IgD-negative memory B cell (primary cell): ENCODE measurements around the gene ZIM2. TPM values are rescaled to one million over a fixed set of nuclear protein-coding genes. Genes with fewer than 3 reads are reported as not detected.

ENCODE experiments used
- H3K27ac Mint-ChIP-seq, 3 donors: one replicate each; pipeline ENCODE4 v1.8.0; 2020 to 2022; ENCODE audit warnings: mild to moderate bottlenecking in 3 of 3, mixed read lengths in 3 of 3, moderate library complexity in 1 of 3
- H3K27me3 Mint-ChIP-seq: one replicate; pipeline ENCODE4 v1.8.0; 2021; ENCODE audit warnings: mixed read lengths
- H3K36me3 Mint-ChIP-seq: one replicate; pipeline ENCODE4 v1.8.0; 2020; ENCODE audit warnings: mild to moderate bottlenecking, mixed read lengths
- H3K4me1 Mint-ChIP-seq, 3 donors: one replicate each; pipeline ENCODE4 v1.8.0; 2020 to 2022; ENCODE audit warnings: mixed read lengths in 3 of 3, mild to moderate bottlenecking in 1 of 3
- H3K4me3 Mint-ChIP-seq, 4 donors: one replicate each; pipeline ENCODE4 v1.8.0; 2020 to 2022; ENCODE audit warnings: mild to moderate bottlenecking in 4 of 4, mixed read lengths in 4 of 4, moderate library complexity in 3 of 4
- H3K9me3 Mint-ChIP-seq, 3 donors: one replicate each; pipeline ENCODE4 v1.8.0; 2020 to 2021; ENCODE audit warnings: mixed read lengths in 3 of 3, mild to moderate bottlenecking in 1 of 3
- polyA plus RNA-seq: library from polyadenylated mRNA; unstranded; fragments of 300-500 nt; fragmentation: Illumina TruSeq; gene quantifications from one replicate; pipeline ENCODE4 v1.2.3, GENCODE V29; 2021

ZIM2 gene
- polyA plus RNA-seq, 1 donor from 2014 or later: not detected

DNA sequence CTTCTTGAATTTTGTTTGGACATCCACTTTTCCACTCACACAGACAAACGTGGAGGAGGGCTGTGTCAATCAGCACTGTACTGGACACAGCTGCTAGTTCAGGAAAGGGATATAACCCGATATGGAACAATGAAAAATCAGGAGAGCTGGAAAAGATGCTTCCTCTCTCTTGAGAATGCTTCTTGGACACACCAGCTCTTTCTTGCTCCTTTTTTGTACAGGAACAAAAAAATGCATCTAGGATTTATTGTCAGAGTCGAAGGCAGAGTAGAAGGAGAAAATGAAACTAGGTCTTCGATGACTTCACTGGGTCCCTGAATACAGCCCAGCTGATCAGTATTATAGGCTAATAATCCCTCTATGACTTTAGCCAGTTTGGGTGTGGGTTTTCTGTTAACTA is 62.2 kb downstream of the ZIM2 start:
- Mint-ChIP-seq H3K27ac (peak overlapping the region in 1 of 3 donors; percentile 5), H3K4me1 (no peaks in the 10 kb centered on the region), H3K4me3 (no peak overlapping the region), H3K36me3 (no peaks in the 10 kb centered on the region), H3K9me3 (peaks cover 6 to 27% (median 14%) of the 10 kb centered on the region in 3 donors), H3K27me3 (no peaks in the 10 kb centered on the region)

- peaks cover 14 to 20% (median 18%) of the 10 kb centered on the region in 3 donors for H3K9me3 Mint-ChIP-seq
- H3K4me1 Mint-ChIP-seq: peaks cover 0 to 2% (median 1%) of the 10 kb centered on the region in 3 donors
- no peak overlapping the region for H3K27ac Mint-ChIP-seq
- peaks cover 2% of the 10 kb centered on the region for H3K36me3 Mint-ChIP-seq
- H3K4me3 Mint-ChIP-seq: no peak overlapping the region
- H3K27me3 Mint-ChIP-seq: no peaks in the 10 kb centered on the region
Observed at GRCh38 chr19:56769650-56770049, 70.9 kb downstream of the ZIM2 start.

- Mint-ChIP-seq H3K9me3 (peaks cover 17 to 39% (median 25%) of the 10 kb centered on the region in 3 donors), H3K27me3 (no peaks in the 10 kb centered on the region), H3K4me1 (peaks cover 0 to 2% (median 1%) of the 10 kb centered on the region in 3 donors), H3K27ac (peak overlapping the region in 1 of 3 donors; percentile 0), H3K36me3 (peaks cover 3% of the 10 kb centered on the region), H3K4me3 (peak overlapping the region in 2 of 4 donors; percentile 78 to 91)
Observed at GRCh38 chr19:56765137-56765536, 75.4 kb downstream of the ZIM2 start.

- Mint-ChIP-seq H3K4me3 (no peak overlapping the region), H3K4me1 (peaks cover 0 to 2% (median 1%) of the 10 kb centered on the region in 3 donors), H3K27me3 (no peaks in the 10 kb centered on the region), H3K9me3 (peaks cover 21 to 44% (median 31%) of the 10 kb centered on the region in 3 donors), H3K27ac (no peak overlapping the region), H3K36me3 (peaks cover 3% of the 10 kb centered on the region)
Observed at GRCh38 chr19:56764196-56764695, 76.3 kb downstream of the ZIM2 start.

GRCh38 chr19:56760842-56761241 is 79.7 kb downstream of the ZIM2 start:
- Mint-ChIP-seq H3K4me3 (no peak overlapping the region), H3K27ac (peak overlapping the region in 1 of 3 donors; percentile 37), H3K4me1 (peaks cover 0 to 2% (median 1%) of the 10 kb centered on the region in 3 donors), H3K36me3 (peaks cover 3% of the 10 kb centered on the region), H3K9me3 (peaks cover 22 to 62% (median 33%) of the 10 kb centered on the region in 3 donors), H3K27me3 (no peaks in the 10 kb centered on the region)

DNA sequence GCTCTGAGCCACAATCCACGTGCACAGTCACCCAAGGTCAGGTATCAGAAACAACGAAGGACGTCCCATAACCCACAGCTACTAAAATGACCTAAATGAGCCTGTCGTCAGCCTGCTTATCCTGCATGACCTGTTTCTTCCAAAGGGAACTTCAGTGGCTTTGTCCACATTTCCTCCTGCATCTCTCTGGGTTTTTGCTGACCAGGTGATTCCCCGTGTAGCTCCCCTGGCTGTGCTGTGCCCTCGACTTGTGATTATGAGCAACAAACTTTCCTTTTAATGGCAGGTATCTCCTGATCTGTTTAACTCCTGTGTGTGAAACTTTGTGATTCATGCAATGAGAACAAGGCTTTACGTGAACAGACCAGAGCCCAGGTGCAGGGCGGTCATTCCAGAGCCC is 81.0 kb downstream of the ZIM2 start:
- no peak overlapping the region for H3K27ac Mint-ChIP-seq
- no peak overlapping the region for H3K4me3 Mint-ChIP-seq
- H3K9me3 Mint-ChIP-seq: peaks cover 12 to 53% (median 25%) of the 10 kb centered on the region in 3 donors
- H3K4me1 Mint-ChIP-seq: no peaks in the 10 kb centered on the region
- peaks cover 2% of the 10 kb centered on the region for H3K36me3 Mint-ChIP-seq
- H3K27me3 Mint-ChIP-seq: no peaks in the 10 kb centered on the region

- H3K27me3 Mint-ChIP-seq: no peaks in the 10 kb centered on the region
- peak overlapping the region in 1 of 3 donors; percentile 25 for H3K27ac Mint-ChIP-seq
Observed at GRCh38 chr19:56751078-56751489, 89.4 kb downstream of the ZIM2 start.

GRCh38 chr19:56750658-56751057 is 89.9 kb downstream of the ZIM2 start:
- Mint-ChIP-seq H3K27me3 (no peaks in the 10 kb centered on the region), H3K4me3 (no peak overlapping the region), H3K4me1 (peaks cover 0 to 1% (median 0%) of the 10 kb centered on the region in 3 donors), H3K27ac (peak overlapping the region in 1 of 3 donors; percentile 25), H3K9me3 (peaks cover 7 to 16% (median 14%) of the 10 kb centered on the region in 3 donors), H3K36me3 (peaks cover 3% of the 10 kb centered on the region)

More at GRCh38 chr19:56751078-56751489, 89.4 kb downstream of the ZIM2 start:
- Mint-ChIP-seq H3K4me3 (no peak overlapping the region), H3K36me3 (peaks cover 3% of the 10 kb centered on the region), H3K9me3 (peaks cover 7 to 18% (median 16%) of the 10 kb centered on the region in 3 donors), H3K4me1 (peaks cover 0 to 1% (median 0%) of the 10 kb centered on the region in 3 donors)

DNA sequence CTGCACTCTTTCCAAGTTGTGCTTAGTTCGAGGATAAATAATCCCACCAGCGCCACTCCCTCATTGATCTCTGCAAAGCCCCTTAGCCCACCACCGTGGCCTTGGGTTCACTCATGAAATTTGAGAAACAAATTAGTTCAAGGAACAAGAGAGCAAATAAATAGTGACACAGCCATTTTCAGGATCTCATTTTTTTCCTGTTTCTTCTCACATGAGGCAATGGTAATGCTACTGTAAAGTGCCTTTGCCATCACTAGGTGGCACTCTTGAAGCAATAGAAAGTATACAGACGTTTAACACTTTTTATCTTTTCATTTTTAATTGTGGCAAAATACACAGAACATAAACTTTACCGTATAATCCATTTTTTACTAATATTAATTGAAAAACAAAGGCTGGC is 92.1 kb downstream of the ZIM2 start:
- H3K9me3 Mint-ChIP-seq: peaks cover 10 to 19% (median 19%) of the 10 kb centered on the region in 3 donors
- peaks cover 0 to 1% (median 0%) of the 10 kb centered on the region in 3 donors for H3K4me1 Mint-ChIP-seq
- no peaks in the 10 kb centered on the region for H3K27me3 Mint-ChIP-seq
- no peak overlapping the region for H3K4me3 Mint-ChIP-seq
- H3K27ac Mint-ChIP-seq: no peak overlapping the region
- H3K36me3 Mint-ChIP-seq: peaks cover 3% of the 10 kb centered on the region

- H3K4me1 Mint-ChIP-seq: peaks cover 0 to 1% (median 0%) of the 10 kb centered on the region in 3 donors
- H3K9me3 Mint-ChIP-seq: peaks cover 10 to 22% (median 20%) of the 10 kb centered on the region in 3 donors
- peaks cover 3% of the 10 kb centered on the region for H3K36me3 Mint-ChIP-seq
- no peak overlapping the region for H3K4me3 Mint-ChIP-seq
- H3K27me3 Mint-ChIP-seq: no peaks in the 10 kb centered on the region
- H3K27ac Mint-ChIP-seq: peak overlapping the region in 1 of 3 donors; percentile 23
Observed at GRCh38 chr19:56746367-56746766, 94.2 kb downstream of the ZIM2 start.

DNA sequence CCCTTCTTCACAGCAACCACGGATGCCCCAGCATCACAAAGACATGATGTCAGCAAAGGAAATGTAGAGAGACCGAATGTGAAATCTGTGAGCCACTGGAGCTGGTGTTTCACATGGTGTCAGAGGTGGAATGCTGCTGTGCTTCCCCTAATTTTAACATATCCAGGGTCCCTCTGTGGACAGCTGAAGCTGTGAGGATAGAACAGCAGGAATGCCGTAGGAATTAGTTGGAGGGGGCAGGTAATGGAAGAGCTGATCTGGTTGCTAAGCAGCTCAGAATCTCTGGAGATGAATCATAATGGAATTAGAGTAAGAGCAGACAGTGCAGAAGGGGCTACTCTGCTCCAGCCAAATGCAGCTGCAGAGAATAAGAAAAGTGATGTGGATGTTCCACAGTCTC is 100.0 kb downstream of the ZIM2 start:
- Mint-ChIP-seq H3K27me3 (no peaks in the 10 kb centered on the region), H3K27ac (no peak overlapping the region), H3K4me3 (no peak overlapping the region), H3K36me3 (no peaks in the 10 kb centered on the region), H3K9me3 (peaks cover 6 to 25% (median 24%) of the 10 kb centered on the region in 3 donors), H3K4me1 (no peaks in the 10 kb centered on the region)

- Mint-ChIP-seq H3K4me1 (no peaks in the 10 kb centered on the region), H3K27me3 (no peaks in the 10 kb centered on the region), H3K9me3 (peaks cover 7 to 41% (median 34%) of the 10 kb centered on the region in 3 donors), H3K36me3 (no peaks in the 10 kb centered on the region), H3K4me3 (no peak overlapping the region), H3K27ac (no peak overlapping the region)
Observed at GRCh38 chr19:56736571-56736970, 104.0 kb downstream of the ZIM2 start.

DNA sequence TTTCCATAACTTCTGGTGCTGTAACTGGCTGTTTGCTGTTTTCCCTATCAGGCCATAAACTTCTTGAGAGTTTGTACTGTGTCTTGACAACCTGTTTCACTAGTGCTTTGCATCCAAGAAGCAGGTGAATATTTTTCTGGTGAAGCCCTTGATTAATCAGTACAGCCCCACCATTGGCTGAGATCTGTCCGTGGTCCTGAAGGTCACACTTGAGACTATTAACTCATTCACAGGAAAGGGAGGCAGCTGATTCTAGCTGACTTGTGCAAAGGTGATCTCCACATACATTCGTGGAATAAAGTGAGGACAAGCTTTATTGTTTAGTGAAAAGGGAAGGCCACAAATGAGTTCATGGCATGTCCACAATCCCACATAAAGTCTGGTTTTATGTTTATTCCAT is 107.5 kb downstream of the ZIM2 start:
- Mint-ChIP-seq H3K27me3 (no peaks in the 10 kb centered on the region), H3K36me3 (no peaks in the 10 kb centered on the region), H3K9me3 (peaks cover 7 to 41% (median 38%) of the 10 kb centered on the region in 3 donors), H3K27ac (peak overlapping the region in 1 of 3 donors; percentile 71), H3K4me1 (no peaks in the 10 kb centered on the region), H3K4me3 (no peak overlapping the region)

DNA sequence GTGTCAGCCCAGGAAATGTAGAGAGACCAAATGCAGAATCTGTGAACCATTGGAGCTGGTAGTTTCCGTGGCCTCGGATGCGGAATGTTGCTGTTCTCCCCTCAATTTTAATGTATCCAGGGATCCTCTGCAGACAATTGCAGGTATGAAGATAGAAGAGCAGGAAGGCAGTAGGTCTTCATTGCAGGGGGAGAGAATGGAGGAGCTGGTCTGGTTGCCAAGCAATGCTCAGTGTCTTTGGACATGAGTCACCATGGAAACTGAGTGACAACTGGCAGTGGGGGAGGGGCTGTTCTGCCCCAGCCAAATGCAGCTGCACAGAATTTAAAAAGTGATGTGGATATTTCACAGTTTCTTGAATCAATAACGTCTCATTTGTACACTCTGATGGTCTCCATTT is 112.8 kb downstream of the ZIM2 start:
- H3K4me3 Mint-ChIP-seq: peak overlapping the region in 1 of 4 donors; percentile 4
- no peaks in the 10 kb centered on the region for H3K27me3 Mint-ChIP-seq
- no peak overlapping the region for H3K27ac Mint-ChIP-seq
- H3K9me3 Mint-ChIP-seq: peaks cover 14 to 35% (median 35%) of the 10 kb centered on the region in 3 donors
- peaks cover 1% of the 10 kb centered on the region for H3K36me3 Mint-ChIP-seq
- H3K4me1 Mint-ChIP-seq: no peaks in the 10 kb centered on the region

DNA sequence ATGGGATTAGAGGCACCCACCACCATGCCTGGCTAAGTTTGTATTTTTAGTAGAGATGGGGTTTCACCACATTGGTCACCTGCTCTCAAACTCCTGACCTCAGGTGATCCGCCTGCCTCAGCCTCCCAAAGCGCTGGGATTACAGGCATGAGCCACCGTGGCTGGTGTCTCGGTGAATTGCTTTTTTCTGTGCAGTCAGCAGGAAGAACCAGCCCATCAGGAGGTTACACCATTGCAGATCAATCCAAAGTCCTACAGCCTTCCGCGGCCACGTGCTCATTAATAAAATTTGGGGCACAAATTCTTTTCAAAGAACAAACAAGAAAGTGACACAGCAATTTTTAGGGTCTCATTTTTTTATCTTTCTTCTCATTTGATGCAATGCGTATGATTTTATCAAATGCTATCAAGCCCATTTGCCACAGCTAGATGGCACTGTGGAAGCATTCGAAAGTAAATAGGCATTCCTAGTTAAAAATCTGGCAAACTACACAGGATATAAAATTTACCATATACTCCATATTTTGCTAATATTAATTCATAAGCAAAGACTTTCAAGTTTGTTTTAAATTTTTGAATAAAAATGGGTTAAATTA is 114.6 kb downstream of the ZIM2 start:
- H3K27me3 Mint-ChIP-seq: no peaks in the 10 kb centered on the region
- no peaks in the 10 kb centered on the region for H3K4me1 Mint-ChIP-seq
- peaks cover 16 to 35% (median 34%) of the 10 kb centered on the region in 3 donors for H3K9me3 Mint-ChIP-seq
- H3K36me3 Mint-ChIP-seq: peaks cover 4% of the 10 kb centered on the region
- no peak overlapping the region for H3K4me3 Mint-ChIP-seq
- no peak overlapping the region for H3K27ac Mint-ChIP-seq
